ENCODE measurements around the gene CCR4.
"Not testable (repeated sequence)": the region's sequence is repeated elsewhere in the genome, so short reads cannot be mapped to it uniquely, and the experiment has no call there.

CCR4 gene

GRCh38 chr3:32951410-32951811, at the start of gene CCR4:
Gene CCR4, plus strand, starts transcription at chr3:32951644. Its CDS starts 1,779 bp downstream, at chr3:32953423.
- DNase-seq (ENCODE audit: low read depth): no peak

GRCh38 chr3:32902887-32903371, 48.5 kb upstream of the CCR4 start:
- not testable (repeated sequence) for DNase-seq (ENCODE audit: low read depth)

- no peak for DNase-seq (ENCODE audit: low read depth)
Measured at GRCh38 chr3:32903953-32904352, 47.5 kb upstream of the CCR4 start.

- DNase-seq (ENCODE audit: low read depth): no peak
Measured at GRCh38 chr3:32909999-32910398, 41.4 kb upstream of the CCR4 start.

- peak; percentile 24 for DNase-seq (ENCODE audit: low read depth)
Measured at GRCh38 chr3:32910954-32911353, 40.5 kb upstream of the CCR4 start.

- no peak for DNase-seq (ENCODE audit: low read depth)
Measured at GRCh38 chr3:32912046-32912445, 39.4 kb upstream of the CCR4 start.

- peak; percentile 89 for DNase-seq (ENCODE audit: low read depth)
Measured at GRCh38 chr3:32913790-32914446, 37.5 kb upstream of the CCR4 start.

GRCh38 chr3:32919920-32920319, 31.5 kb upstream of the CCR4 start:
- no peak for DNase-seq (ENCODE audit: low read depth)

GRCh38 chr3:32922078-32922477, 29.4 kb upstream of the CCR4 start:
- no peak for DNase-seq (ENCODE audit: low read depth)

- DNase-seq (ENCODE audit: low read depth): no peak
Measured at GRCh38 chr3:32930161-32930560, 21.3 kb upstream of the CCR4 start.

GRCh38 chr3:32931273-32931672, 20.2 kb upstream of the CCR4 start:
- not testable (repeated sequence) for DNase-seq (ENCODE audit: low read depth)

- no peak for DNase-seq (ENCODE audit: low read depth)
Measured at GRCh38 chr3:32934150-32934742, 17.2 kb upstream of the CCR4 start.

GRCh38 chr3:32937331-32937730, 14.1 kb upstream of the CCR4 start:
- DNase-seq (ENCODE audit: low read depth): no peak

GRCh38 chr3:32939531-32940284, 11.7 kb upstream of the CCR4 start:
- not testable (repeated sequence) for DNase-seq (ENCODE audit: low read depth)

GRCh38 chr3:32940726-32941125, 10.7 kb upstream of the CCR4 start:
- no peak for DNase-seq (ENCODE audit: low read depth)

GRCh38 chr3:32945136-32945535, 6.3 kb upstream of the CCR4 start:
- DNase-seq (ENCODE audit: low read depth): no peak

GRCh38 chr3:32945598-32945997, 5.8 kb upstream of the CCR4 start:
- not testable (repeated sequence) for DNase-seq (ENCODE audit: low read depth)

- DNase-seq (ENCODE audit: low read depth): no peak
Measured at GRCh38 chr3:32946973-32947788, 4.3 kb upstream of the CCR4 start.

- peak; percentile 17 for DNase-seq (ENCODE audit: low read depth)
Measured at GRCh38 chr3:32947789-32948238, 3.6 kb upstream of the CCR4 start.

GRCh38 chr3:32948625-32949445, 2.6 kb upstream of the CCR4 start:
- DNase-seq (ENCODE audit: low read depth): no peak

- no peak for DNase-seq (ENCODE audit: low read depth)
Measured at GRCh38 chr3:32950516-32950915, 928 bp upstream of the CCR4 start.

Data from GM04503 (cell line).